Uterus (tissue), 4 donors: ENCODE data around the gene ATP1A1. TPM values are rescaled to one million over a fixed set of nuclear protein-coding genes. Genes with fewer than 3 reads are reported as not detected.

Experiments used
- DNase-seq, 2 donors: peaks; one replicate each; pipeline ENCODE4 v3.0.0-alpha.2; 2019 to 2020
- H3K27ac ChIP-seq, 2 donors: fragments of 200-600 bp; sonication (generic); 1 replicate in 1 of 2; 2 replicates in 1 of 2; pipeline ENCODE4 v1.5.1; 2016 to 2018
- H3K27me3 ChIP-seq, 2 donors: fragments of 200-600 bp; sonication (generic); one replicate each; pipeline ENCODE4 v1.5.1; 2018 to 2019; ENCODE audit warnings: control low read depth in 1 of 2
- H3K36me3 ChIP-seq, 2 donors: fragments of 200-600 bp; sonication (generic); one replicate each; pipeline ENCODE4 v1.5.1; 2019; ENCODE audit warnings: control low read depth in 1 of 2
- H3K4me1 ChIP-seq, 2 donors: fragments of 200-600 bp; sonication (generic); one replicate each; pipeline ENCODE4 v1.5.1; 2018 to 2019; ENCODE audit warnings: control low read depth in 1 of 2
- H3K4me3 ChIP-seq, 2 donors: fragments of 200-600 bp; sonication (generic); 1 replicate in 1 of 2; 2 replicates in 1 of 2; pipeline ENCODE4 v1.5.1; 2018 to 2019; ENCODE audit warnings: mild to moderate bottlenecking in 1 of 2
- H3K9me3 ChIP-seq, 2 donors: fragments of 200-600 bp; sonication (generic); one replicate each; pipeline ENCODE4 v1.5.1; 2019; ENCODE audit warnings: control low read depth in 1 of 2
- CTCF ChIP-seq, 4 experiments: fragments of 200-600 bp in 2 of 4; fragments of 450-650 bp in 2 of 4; sonication (generic) in 2 of 4; IDR thresholded peaks; one replicate each; pipeline ENCODE4 v1.5.1; 2016 to 2019; ENCODE audit warnings: antibody characterized with exemption in 4 of 4, mild to moderate bottlenecking in 2 of 4, moderate library complexity in 1 of 4
- POLR2A ChIP-seq, 2 donors: fragments of 450-650 bp; IDR thresholded peaks; one replicate each; pipeline ENCODE4 v1.6.1; 2016; ENCODE audit warnings: antibody characterized with exemption in 2 of 2, mild to moderate bottlenecking in 1 of 2, moderate library complexity in 1 of 2
- intact Hi-C: fragments of 100-400 bp; cut with DNase I; formaldehyde crosslinking; loops from one replicate; pipeline ENCODE4 v1.15.1; 2023; ENCODE audit warnings: low total_unique reads
- total RNA-seq, 4 donors: library from RNA; depleted of rRNA in 3 of 4; stranded (reverse); fragments of >200 nt in 3 of 4; gene quantifications; one replicate each; pipeline versions ENCODE4 v1.1.0 to v1.2.4, GENCODE V29; 2014 to 2023
- donor health status: DM: yes; HTN: yes; CAD: no.

Gene ATP1A1
- total RNA-seq, 4 donors from 2014 or later, result 135 to 202 (median 149) TPM

GRCh38 chr1:116440731-116441130 is 67.7 kb downstream of the ATP1A1 start:
- Histone ChIP-seq H3K4me1 (no peaks in the 10 kb centered on the region), H3K27me3 (no peaks in the 10 kb centered on the region), H3K27ac (no peak overlapping the region), H3K4me3 (no peak overlapping the region), H3K9me3 (no peaks in the 10 kb centered on the region), H3K36me3 (no peaks in the 10 kb centered on the region)
- no peak for DNase-seq
- TF ChIP-seq POLR2A (IDR thresholded peaks at IDR 0.05) (no peak), CTCF (IDR thresholded peaks at IDR 0.05) (no peak)
- intact Hi-C loops, result no loop called here

GRCh38 chr1:116445534-116445933 is 72.5 kb downstream of the ATP1A1 start:
- H3K4me1 ChIP-seq, result no peaks in the 10 kb centered on the region
- no peak for TF ChIP-seq CTCF (IDR thresholded peaks at IDR 0.05)
- TF ChIP-seq POLR2A (IDR thresholded peaks at IDR 0.05), result no peak
- DNase-seq, result no peak
- H3K9me3 ChIP-seq, result no peaks in the 10 kb centered on the region
- no peak overlapping the region for H3K27ac ChIP-seq
- H3K27me3 ChIP-seq, result no peaks in the 10 kb centered on the region
- H3K4me3 ChIP-seq, result no peak overlapping the region
- intact Hi-C loops, result no loop called here
- no peaks in the 10 kb centered on the region for H3K36me3 ChIP-seq

- intact Hi-C loops, result no loop called here
- Histone ChIP-seq H3K27me3 (no peaks in the 10 kb centered on the region), H3K4me1 (no peaks in the 10 kb centered on the region), H3K27ac (no peak overlapping the region), H3K9me3 (no peaks in the 10 kb centered on the region), H3K4me3 (no peak overlapping the region), H3K36me3 (no peaks in the 10 kb centered on the region)
- DNase-seq, result no peak
- TF ChIP-seq CTCF (IDR thresholded peaks at IDR 0.05), result no peak
- no peak for TF ChIP-seq POLR2A (IDR thresholded peaks at IDR 0.05)
Observed at GRCh38 chr1:116446686-116447085, 73.6 kb downstream of the ATP1A1 start.

- no peak overlapping the region for H3K4me3 ChIP-seq
- H3K9me3 ChIP-seq, result no peaks in the 10 kb centered on the region
- H3K36me3 ChIP-seq, result no peaks in the 10 kb centered on the region
- no peak overlapping the region for H3K27ac ChIP-seq
- no peaks in the 10 kb centered on the region for H3K27me3 ChIP-seq
- DNase-seq, result no peak
- no peak for TF ChIP-seq POLR2A (IDR thresholded peaks at IDR 0.05)
- TF ChIP-seq CTCF (IDR thresholded peaks at IDR 0.05), result no peak
- intact Hi-C loops, result no loop called here
- no peaks in the 10 kb centered on the region for H3K4me1 ChIP-seq
Observed at GRCh38 chr1:116448785-116449385, 75.8 kb downstream of the ATP1A1 start.

GRCh38 chr1:116449578-116449977 is 76.5 kb downstream of the ATP1A1 start:
- Histone ChIP-seq H3K27ac (no peak overlapping the region), H3K4me3 (no peak overlapping the region), H3K36me3 (no peaks in the 10 kb centered on the region), H3K9me3 (no peaks in the 10 kb centered on the region), H3K27me3 (no peaks in the 10 kb centered on the region), H3K4me1 (no peaks in the 10 kb centered on the region)
- intact Hi-C loops, result no loop called here
- TF ChIP-seq POLR2A (IDR thresholded peaks at IDR 0.05) (no peak), CTCF (IDR thresholded peaks at IDR 0.05) (no peak)
- no peak for DNase-seq
